Upper lobe of left lung (tissue), 6 donors: ENCODE data around the gene CYP2S1. TPM values are rescaled to one million over a fixed set of nuclear protein-coding genes. Genes with fewer than 3 reads are reported as not detected.
"Not testable (repeated sequence)": the region's sequence is repeated elsewhere in the genome, so short reads cannot be mapped to it uniquely, and the experiment has no call there.

Source experiments
- ATAC-seq, 2 donors: fragments of 200-7000 bp; cut with Tn5 transposase; one replicate each; pipeline ENCODE4 v1.9.1; 2022; ENCODE audit warnings: mild to moderate bottlenecking in 2 of 2, moderate library complexity in 2 of 2; ENCODE audit not compliant: low FRiP score in 2 of 2
- DNase-seq, 2 donors: peaks; one replicate each; pipeline ENCODE4 v3.0.0-alpha.2; 2019 to 2020
- H3K27ac ChIP-seq, 4 donors: fragments of 200-600 bp; sonication (generic); one replicate each; pipeline ENCODE4 v1.5.1; 2016 to 2019
- H3K27me3 ChIP-seq, 4 donors: fragments of 200-600 bp; sonication (generic); one replicate each; pipeline ENCODE4 v1.5.1; 2017 to 2019
- H3K36me3 ChIP-seq, 4 donors: fragments of 200-600 bp; sonication (generic); one replicate each; pipeline ENCODE4 v1.5.1; 2016 to 2019
- H3K4me1 ChIP-seq, 4 donors: fragments of 200-600 bp; sonication (generic); one replicate each; pipeline ENCODE4 v1.5.1; 2018 to 2019
- H3K4me3 ChIP-seq, 4 donors: fragments of 200-600 bp; sonication (generic); one replicate each; pipeline ENCODE4 v1.5.1; 2017 to 2019; ENCODE audit warnings: mild to moderate bottlenecking in 2 of 4, moderate library complexity in 1 of 4
- H3K9me3 ChIP-seq, 4 donors: fragments of 200-600 bp; sonication (generic); one replicate each; pipeline ENCODE4 v1.5.1; 2018 to 2019
- EP300 ChIP-seq, 4 donors: sonication (generic); formaldehyde crosslinking; IDR thresholded peaks; one replicate each; pipeline ENCODE4 v1.5.1; 2017; ENCODE audit warnings: antibody characterized with exemption in 4 of 4, control low read depth in 2 of 4
- POLR2A ChIP-seq, 4 donors: fragments of 450-650 bp; IDR thresholded peaks; one replicate each; pipeline ENCODE4 v1.5.1; 2016 to 2017; ENCODE audit warnings: antibody characterized with exemption in 4 of 4, mild to moderate bottlenecking in 2 of 4
- POLR2AphosphoS5 ChIP-seq, 2 donors: sonication (generic); formaldehyde crosslinking; IDR thresholded peaks; one replicate each; pipeline ENCODE4 v1.5.1; 2017; ENCODE audit warnings: antibody characterized with exemption in 2 of 2
- WGBS, 2 donors: methylation state at CpG; one replicate each; pipeline ENCODE4 v1.1.5; 2017 to 2018; 5-methylcytosine and 5-hydroxymethylcytosine counted together
- total RNA-seq, 6 donors: library from RNA; depleted of rRNA in 4 of 6; stranded (reverse); fragments of >200 nt in 4 of 6; gene quantifications; one replicate each; pipeline versions ENCODE4 v1.1.0 to v1.2.1, GENCODE V29; 2016 to 2021
- TF ChIP-seq, protein P1 (sequence below), 6 experiments: fragments of 450-650 bp in 4 of 6; fragments of 200-600 bp in 2 of 6; sonication (generic) in 2 of 6; IDR thresholded peaks; one replicate each; pipeline ENCODE4 v1.5.1; 2016 to 2019; ENCODE audit warnings: antibody characterized with exemption in 6 of 6
- donor health status: DM: no; HTN: no; CAD: no; lungs with moderate emphysema.
- donor health status: DM: no; HTN: yes; CAD: no; lungs with severe emphysema.

The CYP2S1 gene
- total RNA-seq, 6 donors from 2014 or later = 5.2 to 40.6 (median 20.1) TPM

DNA sequence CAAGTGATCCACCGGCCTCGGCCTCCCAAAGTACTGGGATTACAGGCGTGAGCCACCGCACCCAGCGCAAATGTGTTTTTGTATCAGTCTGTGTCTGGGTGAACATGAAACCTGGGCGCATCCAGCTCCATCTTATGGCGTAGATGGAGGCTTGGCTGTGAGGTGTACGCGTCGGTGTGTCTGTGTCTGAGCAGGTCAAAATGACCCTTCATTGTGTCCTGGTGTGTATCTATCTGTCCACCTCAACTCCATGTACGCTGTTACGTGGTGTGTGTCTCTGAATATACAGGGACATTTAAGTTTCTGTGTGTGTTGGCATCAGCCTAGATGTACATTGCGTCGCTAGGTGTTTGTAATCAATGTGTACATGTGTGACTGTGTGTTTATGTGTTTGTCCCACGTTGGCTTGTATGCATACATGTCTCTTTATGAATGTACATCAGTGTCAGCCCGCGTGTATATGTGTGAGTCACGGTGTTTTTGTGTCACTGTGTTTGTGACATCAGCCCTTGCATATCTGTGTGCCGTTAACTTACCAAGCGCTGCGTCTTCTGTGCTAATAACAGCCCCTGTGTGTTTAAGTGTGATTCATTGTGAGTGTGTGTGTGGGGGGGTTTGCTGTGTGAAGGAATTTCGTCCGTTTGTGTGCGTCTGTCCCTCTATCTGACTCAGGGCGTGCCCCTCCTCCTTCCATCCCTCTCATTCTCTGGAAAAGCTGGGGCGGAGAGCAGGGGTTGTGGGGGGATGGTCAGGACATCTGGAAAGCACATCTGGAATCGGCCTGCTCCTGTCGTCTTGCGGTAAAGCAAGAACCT, 32.4 kb downstream of the CYP2S1 start:
- Histone ChIP-seq H3K27me3 (peaks cover 0 to 6% (median 0%) of the 10 kb centered on the region in 4 donors), H3K9me3 (no peaks in the 10 kb centered on the region), H3K4me1 (peaks cover 13 to 19% (median 16%) of the 10 kb centered on the region in 4 donors), H3K27ac (peak overlapping the region; percentile 65 to 83 (median 71)), H3K36me3 (peaks cover 0 to 5% (median 0%) of the 10 kb centered on the region in 4 donors), H3K4me3 (peak overlapping the region in 3 of 4 donors; percentile 48 to 61 (median 56))
- WGBS, 2 donors = 40 to 54% methylated on average over 24 to 29 of the region's 29 CpGs
- ATAC-seq (peak; percentile 54 to 86), DNase-seq (peak in 1 of 2 donors; percentile 51)
- TF ChIP-seq EP300 (IDR thresholded peaks at IDR 0.05) = peak in 1 of 4 donors; percentile 25
- TF ChIP-seq, protein P1, sequence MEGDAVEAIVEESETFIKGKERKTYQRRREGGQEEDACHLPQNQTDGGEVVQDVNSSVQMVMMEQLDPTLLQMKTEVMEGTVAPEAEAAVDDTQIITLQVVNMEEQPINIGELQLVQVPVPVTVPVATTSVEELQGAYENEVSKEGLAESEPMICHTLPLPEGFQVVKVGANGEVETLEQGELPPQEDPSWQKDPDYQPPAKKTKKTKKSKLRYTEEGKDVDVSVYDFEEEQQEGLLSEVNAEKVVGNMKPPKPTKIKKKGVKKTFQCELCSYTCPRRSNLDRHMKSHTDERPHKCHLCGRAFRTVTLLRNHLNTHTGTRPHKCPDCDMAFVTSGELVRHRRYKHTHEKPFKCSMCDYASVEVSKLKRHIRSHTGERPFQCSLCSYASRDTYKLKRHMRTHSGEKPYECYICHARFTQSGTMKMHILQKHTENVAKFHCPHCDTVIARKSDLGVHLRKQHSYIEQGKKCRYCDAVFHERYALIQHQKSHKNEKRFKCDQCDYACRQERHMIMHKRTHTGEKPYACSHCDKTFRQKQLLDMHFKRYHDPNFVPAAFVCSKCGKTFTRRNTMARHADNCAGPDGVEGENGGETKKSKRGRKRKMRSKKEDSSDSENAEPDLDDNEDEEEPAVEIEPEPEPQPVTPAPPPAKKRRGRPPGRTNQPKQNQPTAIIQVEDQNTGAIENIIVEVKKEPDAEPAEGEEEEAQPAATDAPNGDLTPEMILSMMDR (IDR thresholded peaks at IDR 0.05) = no peak
- peak in 1 of 2 donors; percentile 51 for TF ChIP-seq POLR2AphosphoS5 (IDR thresholded peaks at IDR 0.05)

- WGBS, 2 donors = 4 to 17% methylated on average over 14 to 33 of the region's 67 CpGs
- DNase-seq (peak; percentile 51 to 94), ATAC-seq (peak; percentile 64 to 87)
- peak overlapping the region; percentile 65 to 83 (median 71) for H3K27ac ChIP-seq
- H3K4me1 ChIP-seq = peaks cover 13 to 16% (median 14%) of the 10 kb centered on the region in 4 donors
- peaks cover 0 to 5% (median 0%) of the 10 kb centered on the region in 4 donors for H3K36me3 ChIP-seq
- TF ChIP-seq EP300 (IDR thresholded peaks at IDR 0.05) = no peak
- peak in 3 of 4 donors; percentile 28 to 35 (median 34) for TF ChIP-seq POLR2A (IDR thresholded peaks at IDR 0.05)
- TF ChIP-seq, protein P1 (IDR thresholded peaks at IDR 0.05) = peak in 2 of 6 experiments; percentile 22 to 38
- no peak for TF ChIP-seq POLR2AphosphoS5 (IDR thresholded peaks at IDR 0.05)
- no peaks in the 10 kb centered on the region for H3K9me3 ChIP-seq
- peaks cover 0 to 6% (median 0%) of the 10 kb centered on the region in 4 donors for H3K27me3 ChIP-seq
- peak overlapping the region; percentile 5 to 61 (median 52) for H3K4me3 ChIP-seq
Observed at GRCh38 chr19:41226053-41226873, 33.2 kb downstream of the CYP2S1 start.

DNA sequence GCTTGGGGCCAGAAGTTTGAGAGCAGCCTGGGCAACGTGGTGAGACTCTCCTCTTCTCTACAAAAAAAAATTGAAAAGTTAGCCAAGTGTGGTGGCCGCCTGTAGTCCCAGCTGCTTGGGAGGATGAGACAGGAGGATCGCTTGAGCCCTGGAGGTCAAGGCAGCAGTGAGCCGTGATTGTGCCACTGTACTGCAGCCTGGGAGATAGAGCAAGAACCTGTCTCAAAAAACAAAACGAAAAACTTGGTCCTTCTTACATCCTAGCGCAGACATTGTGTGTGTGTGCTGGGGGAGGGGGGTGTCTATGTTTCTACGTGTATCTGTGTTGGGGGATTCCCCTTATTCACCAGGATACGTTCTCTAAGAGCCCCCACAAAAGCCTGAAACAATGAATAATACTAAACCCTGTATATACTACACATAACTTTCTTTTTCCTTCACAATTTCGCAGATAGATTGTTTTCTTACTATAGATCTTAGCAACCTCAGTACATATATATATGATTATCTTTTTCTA, 33.9 kb downstream of the CYP2S1 start:
- Histone ChIP-seq H3K9me3 (no peaks in the 10 kb centered on the region), H3K4me1 (peaks cover 13 to 16% (median 14%) of the 10 kb centered on the region in 4 donors), H3K27ac (peak overlapping the region in 3 of 4 donors; percentile 65 to 83 (median 77)), H3K36me3 (peaks cover 0 to under 1% (median 0%) of the 10 kb centered on the region in 4 donors), H3K4me3 (peak overlapping the region in 3 of 4 donors; percentile 48 to 61 (median 56)), H3K27me3 (peaks cover 0 to 6% (median 0%) of the 10 kb centered on the region in 4 donors)
- 54 to 60% methylated on average over 9 of the region's 9 CpGs for WGBS, 2 donors
- ATAC-seq = no peak
- no peak for DNase-seq
- TF ChIP-seq POLR2A (IDR thresholded peaks at IDR 0.05) (no peak), POLR2AphosphoS5 (IDR thresholded peaks at IDR 0.05) (no peak), EP300 (IDR thresholded peaks at IDR 0.05) (no peak)
- TF ChIP-seq, protein P1 (IDR thresholded peaks at IDR 0.05) = no peak

DNA sequence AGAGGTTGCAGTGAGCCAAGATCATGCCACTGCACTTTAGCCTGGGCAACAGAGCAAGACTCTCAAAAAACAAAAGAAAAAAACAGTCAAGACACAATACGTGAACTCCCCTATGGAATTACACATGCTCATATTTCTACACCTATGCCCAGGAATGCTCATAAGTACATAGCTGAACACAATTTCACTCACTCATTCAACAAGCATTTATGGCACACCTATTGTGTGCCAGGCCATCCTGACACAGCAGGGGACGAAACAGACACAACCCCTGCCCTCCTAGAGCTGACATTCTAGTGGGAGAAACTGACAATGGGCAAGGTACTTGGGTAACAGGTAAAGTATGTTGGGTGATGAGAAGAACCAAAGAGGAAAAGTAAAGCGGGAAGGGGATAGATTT, 35.5 kb downstream of the CYP2S1 start:
- no peak for DNase-seq
- WGBS, 2 donors = 64 to 93% methylated on average over 3 of the region's 3 CpGs
- TF ChIP-seq EP300 (IDR thresholded peaks at IDR 0.05) (no peak), POLR2AphosphoS5 (IDR thresholded peaks at IDR 0.05) (no peak), POLR2A (IDR thresholded peaks at IDR 0.05) (no peak)
- TF ChIP-seq, protein P1 (IDR thresholded peaks at IDR 0.05) = no peak
- no peaks in the 10 kb centered on the region for H3K9me3 ChIP-seq
- no peak for ATAC-seq
- no peak overlapping the region for H3K4me3 ChIP-seq
- H3K27me3 ChIP-seq = peaks cover 0 to 6% (median 0%) of the 10 kb centered on the region in 4 donors
- H3K36me3 ChIP-seq = no peaks in the 10 kb centered on the region
- no peak overlapping the region for H3K27ac ChIP-seq
- H3K4me1 ChIP-seq = peaks cover 13 to 16% (median 14%) of the 10 kb centered on the region in 4 donors

- not testable (repeated sequence) for H3K4me3 ChIP-seq, H3K9me3 ChIP-seq, H3K27me3 ChIP-seq, ATAC-seq, DNase-seq, H3K27ac ChIP-seq, H3K36me3 ChIP-seq
- WGBS, 2 donors = 84 to 88% methylated on average over 5 of the region's 5 CpGs
- H3K4me1 ChIP-seq = peaks cover 13 to 16% (median 14%) of the 10 kb centered on the region in 4 donors
Observed at GRCh38 chr19:41229338-41229737, 36.3 kb downstream of the CYP2S1 start.
